GM18499 (cell line): ENCODE measurements around the gene TMEM179.

ENCODE experiments used
- ATAC-seq: cut with Tn5 transposase; IDR thresholded peaks from one replicate; pipeline ENCODE4 v1.9.1; 2021; ENCODE audit warnings: moderate number of reproducible peaks; ENCODE audit not compliant: insufficient read depth, unreplicated experiment

The TMEM179 gene

GRCh38 chr14:104547310-104547997 is 57.1 kb downstream of the TMEM179 start:
- no peak for ATAC-seq

GRCh38 chr14:104546591-104547309 is 57.8 kb downstream of the TMEM179 start:
- no peak for ATAC-seq

DNA sequence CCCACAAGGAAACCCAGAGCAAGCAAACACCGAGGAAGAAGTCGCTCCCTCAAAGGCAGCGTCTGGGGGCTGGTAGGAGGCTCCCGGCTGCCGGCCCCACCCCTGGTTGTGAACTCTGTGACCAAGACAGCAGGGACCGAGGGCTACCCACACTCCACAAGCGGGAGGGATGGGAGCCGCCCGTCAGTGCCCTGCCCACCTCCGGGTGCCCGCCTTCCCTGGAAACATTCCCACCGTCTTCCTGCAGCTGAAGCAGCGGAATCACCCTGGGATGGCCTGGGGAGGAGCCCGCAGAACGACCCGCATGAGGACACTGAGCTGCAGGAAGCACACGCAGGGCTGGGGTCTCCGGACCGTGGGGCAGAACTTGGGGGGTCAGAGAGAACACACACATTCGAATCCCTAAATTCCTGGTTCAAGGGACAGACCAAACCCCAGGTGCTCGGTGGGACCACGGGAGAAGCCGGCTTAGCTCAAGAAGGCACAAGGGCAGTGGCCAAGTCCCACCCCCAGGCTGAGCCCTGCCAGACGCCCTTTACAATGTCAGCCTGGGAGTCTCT is 58.5 kb downstream of the TMEM179 start:
- no peak for ATAC-seq

DNA sequence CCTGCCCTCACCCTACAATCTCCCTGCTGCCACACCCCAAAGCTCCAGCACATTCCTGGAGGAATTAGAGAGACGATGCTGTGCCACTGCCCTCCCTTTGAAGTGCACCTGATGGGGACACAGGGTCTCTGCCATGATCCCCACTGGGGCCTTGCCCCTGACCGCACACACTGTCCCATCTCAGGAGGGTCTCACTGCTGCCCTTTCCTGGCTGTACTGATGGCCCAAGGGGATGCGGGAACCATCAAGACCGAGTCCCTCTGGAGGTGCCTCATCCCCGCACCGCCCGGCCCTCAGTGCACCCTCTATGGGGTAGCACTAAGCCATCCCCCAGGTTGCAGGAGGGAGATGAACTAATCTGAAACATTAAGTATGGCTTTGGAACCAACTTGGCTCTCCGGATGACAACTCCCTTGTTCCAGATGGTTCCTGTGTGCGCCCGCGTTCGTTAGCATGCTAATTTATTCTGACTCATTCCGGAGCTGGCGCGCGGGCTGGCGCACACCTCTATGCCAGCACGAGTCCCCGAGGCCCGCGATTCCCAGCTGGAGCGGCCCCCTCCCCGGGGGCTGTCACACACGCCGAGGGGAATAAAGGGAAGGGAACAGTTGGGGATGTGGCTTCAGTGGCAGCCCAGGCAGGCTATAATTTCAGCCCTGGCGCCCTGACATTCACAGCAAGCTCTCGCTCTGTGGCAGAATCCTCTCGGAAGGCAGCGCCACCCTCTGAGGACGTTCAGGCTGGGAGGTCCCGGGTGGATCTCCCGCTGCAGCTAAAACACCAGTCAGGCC is 59.2 kb downstream of the TMEM179 start:
- ATAC-seq: no peak

DNA sequence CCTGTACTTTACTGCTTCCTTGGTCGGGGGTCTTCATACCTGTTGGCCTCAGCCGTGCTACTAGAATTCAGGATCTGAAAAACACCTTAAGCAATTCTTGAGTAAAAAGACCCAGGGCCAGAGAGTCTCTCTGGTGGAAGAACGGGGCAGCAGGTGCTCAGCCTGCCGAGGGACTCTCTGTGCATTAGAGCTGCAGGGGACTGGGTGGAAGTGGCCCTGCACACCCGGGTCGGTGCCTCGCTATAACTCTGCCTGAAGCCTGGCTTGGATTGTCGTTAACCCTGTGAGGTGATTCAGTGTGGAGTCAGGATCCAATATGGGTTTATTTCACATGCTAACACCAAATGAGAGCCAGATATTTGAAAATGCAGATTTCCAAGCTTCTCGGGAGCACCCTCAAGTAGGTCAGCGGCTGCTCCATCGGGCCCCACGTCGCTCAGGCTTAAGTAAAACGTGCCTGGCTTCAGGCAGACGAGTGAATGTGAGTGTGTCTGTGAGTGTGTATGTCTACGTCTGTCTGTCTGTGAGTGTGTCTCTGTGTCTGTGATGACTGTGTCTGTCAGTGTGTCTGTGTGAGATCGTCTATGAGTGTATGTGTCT is 60.1 kb downstream of the TMEM179 start:
- no peak for ATAC-seq

GRCh38 chr14:104542871-104543830 is 61.4 kb downstream of the TMEM179 start:
- no peak for ATAC-seq

- no peak for ATAC-seq
Observed at GRCh38 chr14:104541905-104542465, 62.6 kb downstream of the TMEM179 start.
